Stimulated activated CD4-positive, alpha-beta T cell treated with anti-CD3 and anti-CD28 coated beads, Interleukin-12 subunit alpha, Interleukin-12 subunit beta, amount 100 ng/mL, for 4 hours (primary cell): ENCODE measurements around the gene ITPR2.
"Not testable (repeated sequence)": the region's sequence is repeated elsewhere in the genome, so short reads cannot be mapped to it uniquely, and the experiment has no call there.

Experiments
- DNase-seq: peaks from one replicate; pipeline ENCODE4 v3.0.0-alpha.2; 2020

Gene ITPR2

DNA sequence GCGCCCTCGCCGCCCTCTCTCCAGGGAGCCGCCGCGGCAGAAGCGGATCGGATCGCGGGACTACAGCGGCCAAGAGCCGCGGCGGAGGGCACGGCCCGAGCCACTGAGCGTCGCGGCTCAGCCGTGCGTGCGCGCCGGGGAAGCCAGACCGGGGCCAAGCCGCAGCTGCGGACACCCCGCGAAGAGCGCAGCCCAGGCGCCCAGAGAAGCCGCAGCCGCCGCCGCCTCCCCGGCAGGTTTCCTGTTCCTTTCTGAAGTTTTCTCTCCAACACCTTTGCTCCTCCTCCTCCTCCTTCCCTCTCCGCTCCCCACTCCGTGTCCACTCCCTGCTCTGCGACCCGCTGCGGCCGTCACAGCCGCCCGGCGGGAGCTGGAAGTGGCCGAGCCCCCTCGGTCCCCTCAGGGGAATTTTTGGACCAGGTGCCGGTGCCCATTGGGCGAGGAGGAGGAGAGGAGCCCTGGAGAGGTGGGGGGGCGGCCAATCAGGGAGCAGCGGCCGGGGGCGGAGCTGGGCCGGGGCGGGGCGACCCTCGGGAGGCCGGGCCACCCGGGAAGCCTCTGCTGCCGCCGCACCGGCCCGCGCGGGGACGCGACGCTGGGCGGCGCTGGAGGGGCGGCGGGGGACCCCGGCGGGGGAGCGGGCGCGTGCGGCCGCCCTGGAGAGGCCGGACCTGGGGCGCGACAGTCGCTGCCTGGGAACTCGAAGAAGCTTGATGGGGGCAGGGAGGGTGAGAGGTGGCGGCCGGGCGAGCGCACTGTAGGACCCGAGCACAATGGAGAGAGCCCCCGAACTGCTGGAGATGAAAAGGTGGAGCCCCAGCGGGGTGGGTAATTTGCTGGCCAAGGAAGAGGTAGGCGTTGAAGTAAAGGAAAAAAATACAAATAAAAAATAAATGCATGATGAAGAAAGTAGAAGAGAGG is at the start of gene ITPR2:
Gene ITPR2, minus strand, starts transcription at position 373 of the 921 bp plus-strand sequence. CDS start 413 bp downstream, outside the sequence.
- DNase-seq, result peak; percentile 94

DNA sequence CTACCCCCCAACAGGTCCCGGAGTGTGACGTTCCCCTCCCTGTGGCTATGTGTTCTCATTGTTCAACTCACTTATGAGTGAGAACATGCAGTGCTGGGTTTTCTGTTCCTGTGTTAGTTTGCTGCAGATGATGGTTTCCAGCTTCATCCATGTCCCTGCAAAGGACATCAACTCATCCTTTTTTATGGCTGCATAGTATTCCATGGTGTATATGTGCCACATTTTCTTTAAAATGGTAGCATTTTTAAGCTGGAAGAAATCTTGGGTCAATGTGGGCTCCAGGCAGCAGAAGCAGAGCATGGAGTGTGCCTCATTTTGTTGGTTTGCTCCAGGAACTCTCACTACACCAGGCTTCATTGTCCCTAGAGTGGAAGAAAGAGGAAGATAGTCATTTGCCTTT is 47.6 kb upstream of the ITPR2 start:
- DNase-seq, result no peak

DNA sequence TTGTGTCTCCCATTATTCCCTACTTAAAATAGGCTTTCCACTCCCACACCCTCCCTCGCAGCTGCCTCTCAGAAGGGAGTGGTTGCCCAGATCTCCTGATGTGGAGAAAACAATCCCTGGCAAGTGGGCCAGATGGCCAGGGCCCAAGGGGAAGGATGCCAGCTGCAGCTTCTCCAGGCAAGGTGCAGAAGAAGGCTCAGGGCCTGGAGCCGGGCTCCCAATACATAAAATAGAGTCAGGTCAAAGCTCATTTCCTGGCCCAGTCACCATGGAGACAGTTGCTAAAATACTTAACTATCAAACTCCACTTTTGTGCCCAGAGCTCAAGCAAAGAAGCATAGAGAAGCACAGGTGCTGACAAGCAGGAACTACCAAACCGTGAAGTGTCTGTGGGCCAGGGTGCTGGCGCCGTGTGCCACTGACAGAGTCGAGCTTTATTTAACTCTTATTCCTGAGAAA is 45.7 kb upstream of the ITPR2 start:
- no peak for DNase-seq

DNA sequence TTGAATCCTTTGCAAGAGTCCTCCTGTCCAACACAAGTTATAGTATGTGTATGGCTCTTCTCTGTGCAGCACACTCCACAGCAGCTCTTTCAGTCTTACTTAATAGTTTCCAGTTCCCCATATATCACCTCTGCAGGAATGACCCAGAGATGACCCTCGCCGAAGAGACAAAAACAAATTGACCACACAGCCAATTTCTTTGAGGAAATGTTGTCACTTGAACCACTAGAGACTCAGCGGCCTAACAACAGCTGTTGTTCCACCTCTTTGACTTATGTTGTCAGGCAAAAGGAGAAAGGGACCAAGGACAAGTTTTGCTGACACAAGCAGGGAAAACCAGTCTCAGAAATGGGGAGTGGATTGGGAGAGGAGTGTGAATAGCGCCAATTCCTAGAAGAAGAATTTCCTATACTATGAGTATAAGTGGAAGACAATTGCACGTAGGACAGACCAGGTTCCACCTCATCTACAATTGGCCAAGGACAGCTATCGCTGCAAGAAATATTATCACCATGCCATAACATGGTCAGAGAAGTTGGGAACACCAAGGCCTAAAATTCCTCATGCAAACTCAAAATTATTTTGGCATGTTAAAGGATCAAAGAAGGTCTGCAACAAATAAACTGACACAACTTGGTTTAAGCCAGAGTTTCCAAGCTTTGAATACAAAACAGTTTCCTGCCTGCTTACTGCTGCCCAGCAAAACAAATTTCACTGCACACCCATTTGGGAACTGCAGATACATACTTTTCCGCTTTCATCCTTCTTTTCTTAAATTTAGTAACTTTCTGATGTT is 41.7 kb upstream of the ITPR2 start:
- no peak for DNase-seq

DNA sequence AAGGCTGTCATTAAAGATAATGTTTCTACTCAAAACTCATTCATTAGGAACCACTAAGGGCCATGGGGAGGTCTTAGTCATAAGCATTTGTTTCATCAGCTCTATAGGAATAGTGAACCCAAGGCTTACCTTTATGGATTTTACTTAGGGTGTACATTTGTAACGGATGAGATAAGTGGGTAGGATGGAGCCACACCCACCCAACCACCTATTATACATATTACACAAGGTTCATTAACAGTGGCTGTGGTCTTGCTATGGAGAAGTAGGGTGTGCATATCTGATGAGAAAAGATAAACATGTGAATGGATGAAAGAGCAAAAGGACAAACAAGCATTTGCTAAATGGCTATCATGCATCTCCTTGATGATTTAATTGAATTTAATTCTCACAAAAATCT is 39.6 kb upstream of the ITPR2 start:
- no peak for DNase-seq

DNA sequence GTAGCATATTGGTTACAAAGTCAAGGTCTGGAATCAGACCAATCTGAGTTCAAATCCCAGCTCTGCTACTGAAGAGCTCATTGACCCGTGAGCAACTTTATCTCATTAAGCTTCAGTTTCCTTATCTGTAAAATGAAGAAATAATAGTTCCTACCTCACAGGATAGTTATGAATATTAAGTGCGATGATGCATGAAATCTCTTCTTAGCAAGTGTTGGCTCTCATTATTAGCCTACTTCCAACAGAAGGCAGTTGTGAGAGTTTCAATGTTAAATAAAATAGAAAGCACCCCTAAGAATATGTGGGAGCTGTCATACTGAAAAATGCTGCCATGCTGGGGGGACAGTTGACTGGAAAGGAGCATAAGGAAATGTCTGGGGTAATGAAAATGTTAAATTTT is 39.0 kb upstream of the ITPR2 start:
- DNase-seq, result no peak

DNA sequence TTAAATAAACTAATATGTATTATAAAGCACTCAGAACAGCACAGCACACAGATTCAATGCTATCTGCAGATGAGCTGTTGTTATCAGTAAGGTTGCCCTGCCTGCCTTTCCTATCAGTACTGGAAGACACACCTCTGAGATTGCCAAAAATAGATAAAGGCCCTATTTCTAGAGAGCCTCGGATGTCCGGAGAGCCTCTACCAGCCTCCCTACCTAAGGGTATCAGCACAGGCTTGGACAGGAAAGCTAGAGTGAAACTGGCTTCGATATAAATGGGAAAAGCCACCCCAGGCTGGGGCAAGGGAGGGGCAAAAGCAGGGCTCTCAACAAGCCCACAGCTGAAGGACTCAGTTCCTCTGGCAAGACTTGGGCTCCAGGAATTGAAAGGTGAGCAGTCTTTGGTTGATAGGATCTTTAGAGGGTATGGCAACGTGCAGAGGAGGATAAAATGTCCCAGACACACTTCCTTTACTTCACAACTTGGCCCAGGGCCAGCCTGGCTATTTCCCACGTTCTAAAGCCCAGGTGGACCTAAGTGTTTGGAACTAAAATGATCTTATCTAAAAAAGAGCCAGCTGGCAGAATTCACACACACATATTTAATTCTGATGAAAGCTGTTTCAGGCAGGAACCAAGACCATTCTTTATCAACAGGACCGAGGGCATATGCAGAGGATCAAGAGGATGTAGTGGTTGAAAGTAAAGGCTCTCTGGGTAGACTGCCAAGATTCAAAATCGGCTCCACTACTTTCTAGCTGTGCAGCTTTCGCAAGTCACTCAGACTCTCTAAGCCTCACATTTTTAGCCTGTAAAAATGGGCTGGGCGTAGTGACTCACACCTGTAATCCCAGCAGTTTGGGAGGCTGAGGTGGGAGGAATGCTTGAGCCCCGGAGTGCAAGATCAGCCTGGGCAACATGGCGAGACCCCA is 37.8 kb upstream of the ITPR2 start:
- no peak for DNase-seq

DNA sequence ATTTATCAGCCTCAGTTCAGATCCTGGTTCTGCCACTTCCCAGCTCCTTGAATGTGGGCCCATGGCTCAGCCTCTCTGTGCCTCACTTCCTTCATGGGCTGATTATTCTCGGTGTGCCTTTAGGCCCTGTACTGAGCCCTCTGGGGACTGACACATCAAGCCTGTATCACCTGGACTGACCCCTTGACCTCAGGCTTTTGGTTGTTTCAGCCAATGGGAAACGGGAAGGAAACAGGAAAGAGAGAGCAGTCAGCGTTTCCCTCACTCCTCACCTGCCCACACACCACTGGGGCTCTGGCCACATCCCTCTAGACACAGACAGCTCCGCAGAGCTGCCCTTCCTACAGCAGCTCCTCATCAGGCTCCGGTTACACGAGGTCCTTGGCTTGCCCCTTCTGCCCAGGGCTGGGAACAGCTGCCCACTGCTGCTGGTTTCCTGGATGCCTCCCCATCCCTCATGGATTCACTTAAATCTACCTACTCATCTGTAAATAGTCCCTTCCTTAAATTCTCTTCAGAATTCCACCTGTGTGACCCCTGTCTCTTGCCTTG is 37.0 kb upstream of the ITPR2 start:
- DNase-seq, result no peak

DNA sequence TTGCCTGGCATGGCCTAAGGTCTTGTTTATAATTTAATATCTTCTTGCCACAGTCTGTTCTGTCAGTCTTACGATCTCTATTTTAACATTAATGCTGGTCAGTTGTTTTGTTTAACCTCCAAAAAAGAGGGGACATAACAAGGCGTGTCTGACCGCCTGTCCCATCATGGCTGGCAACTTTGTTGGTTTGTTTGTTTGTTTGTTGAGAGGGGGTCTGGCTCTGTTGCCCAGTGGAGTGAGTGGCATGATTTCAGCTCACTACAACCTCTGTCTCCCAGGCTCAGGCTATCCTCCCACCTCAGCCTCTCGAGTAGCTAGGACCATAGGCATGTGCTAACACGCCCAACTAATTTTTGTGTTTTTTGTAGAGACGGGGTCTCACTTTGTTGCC is 36.1 kb upstream of the ITPR2 start:
- DNase-seq, result no peak

DNA sequence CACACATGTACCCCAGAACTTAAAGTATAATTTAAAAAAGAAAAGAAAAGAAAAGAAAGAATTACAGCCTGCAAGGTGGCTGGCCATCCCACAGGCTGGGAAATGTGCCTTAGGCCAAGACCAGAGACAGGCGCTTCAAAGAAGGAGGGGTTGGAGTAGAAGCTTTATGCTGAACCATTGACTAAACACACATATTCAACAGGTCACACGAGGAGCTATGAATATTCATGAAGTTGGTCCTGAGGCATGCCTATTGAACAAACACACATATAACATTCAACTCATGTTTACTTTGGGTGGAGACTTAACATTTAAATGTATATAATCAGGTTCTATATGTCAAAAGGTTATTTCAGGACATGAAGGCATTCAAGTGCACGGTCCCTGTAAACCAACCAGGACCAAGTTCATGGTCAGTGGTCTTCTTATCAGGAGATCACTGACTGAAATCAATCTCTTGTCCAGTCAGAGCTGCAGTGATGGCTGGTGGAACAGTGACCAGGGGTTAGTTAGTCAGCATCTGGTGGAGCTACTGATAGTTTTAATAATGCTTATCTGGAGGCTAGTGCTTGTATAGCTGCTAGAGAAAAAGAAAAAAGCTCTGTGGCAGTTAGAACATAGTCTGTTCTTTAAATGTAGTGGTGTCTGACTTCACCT is 35.6 kb upstream of the ITPR2 start:
- no peak for DNase-seq

DNA sequence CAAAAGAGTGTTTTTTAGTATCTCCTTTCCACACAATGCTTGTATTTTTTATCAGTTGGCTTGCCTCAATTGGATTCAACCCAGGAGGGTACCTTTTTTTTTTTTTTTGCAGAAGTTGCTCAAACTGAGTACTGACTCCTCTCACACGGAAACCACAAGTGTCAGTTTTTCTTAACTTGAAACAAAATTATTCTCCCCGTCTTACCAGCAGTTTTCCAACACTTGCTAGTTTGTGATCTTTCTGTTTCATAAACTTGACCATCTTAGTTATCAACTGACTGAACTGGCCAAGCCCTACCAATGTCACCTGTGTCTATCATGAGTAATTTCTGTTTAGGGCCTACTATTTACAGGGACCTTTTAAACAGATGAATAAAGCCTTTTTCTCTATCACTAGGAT is 34.1 kb upstream of the ITPR2 start:
- DNase-seq, result no peak

DNA sequence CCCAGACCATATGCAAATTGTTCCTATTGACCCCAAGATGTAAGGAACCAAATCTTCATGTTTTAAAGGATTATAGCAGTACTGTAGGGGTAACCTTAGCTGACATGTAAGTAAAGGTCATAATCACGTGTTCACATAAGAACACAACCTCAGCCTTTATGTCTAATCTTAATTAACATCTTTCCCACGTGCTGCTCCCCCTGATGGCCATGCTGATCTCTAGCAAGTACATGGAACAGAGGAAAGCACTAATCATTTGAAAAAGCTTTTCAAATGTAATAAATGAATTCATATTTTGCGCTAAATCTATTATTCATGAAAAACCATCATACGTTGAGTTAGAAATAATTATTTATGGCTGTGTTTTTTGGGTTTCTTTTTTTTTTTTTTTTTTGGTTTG is 30.5 kb upstream of the ITPR2 start:
- no peak for DNase-seq

DNA sequence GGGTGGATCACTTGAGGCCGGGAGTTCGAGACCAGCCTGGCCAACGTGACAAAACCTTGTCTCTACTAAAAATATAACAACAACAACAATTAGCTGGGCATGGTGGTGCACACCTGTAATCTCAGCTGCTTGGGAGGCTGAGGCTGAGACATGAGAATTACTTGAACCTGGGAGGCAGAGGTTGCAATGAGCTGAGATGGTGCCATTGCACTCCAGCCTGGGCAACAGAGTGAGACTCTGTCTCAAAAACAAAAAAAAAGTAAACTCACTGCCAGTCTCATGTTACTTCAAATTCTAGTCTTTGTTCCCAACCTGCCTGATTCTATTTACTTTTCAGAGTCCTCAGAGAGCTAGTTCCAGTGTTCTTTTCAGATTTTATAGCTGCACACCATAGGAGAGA is 29.8 kb upstream of the ITPR2 start:
- not testable (repeated sequence) for DNase-seq

DNA sequence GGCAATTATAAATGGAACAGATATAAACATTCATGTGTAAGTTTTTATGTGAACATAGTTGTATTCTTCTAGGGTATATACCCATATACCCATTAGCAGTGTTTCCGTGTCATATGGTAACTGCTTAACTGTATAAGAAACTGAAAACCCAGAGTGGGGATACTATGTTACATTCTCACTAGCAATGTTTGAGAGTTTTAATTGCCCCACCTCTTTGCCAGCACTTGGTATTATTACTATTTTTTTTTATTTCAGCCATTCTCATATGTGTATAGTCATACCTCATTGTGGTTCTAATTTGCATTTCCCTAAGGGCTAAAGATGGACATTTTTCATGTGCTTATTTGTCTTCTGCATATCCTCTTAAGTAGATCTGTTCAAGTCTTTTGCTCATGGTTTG is 28.7 kb upstream of the ITPR2 start:
- DNase-seq, result no peak

DNA sequence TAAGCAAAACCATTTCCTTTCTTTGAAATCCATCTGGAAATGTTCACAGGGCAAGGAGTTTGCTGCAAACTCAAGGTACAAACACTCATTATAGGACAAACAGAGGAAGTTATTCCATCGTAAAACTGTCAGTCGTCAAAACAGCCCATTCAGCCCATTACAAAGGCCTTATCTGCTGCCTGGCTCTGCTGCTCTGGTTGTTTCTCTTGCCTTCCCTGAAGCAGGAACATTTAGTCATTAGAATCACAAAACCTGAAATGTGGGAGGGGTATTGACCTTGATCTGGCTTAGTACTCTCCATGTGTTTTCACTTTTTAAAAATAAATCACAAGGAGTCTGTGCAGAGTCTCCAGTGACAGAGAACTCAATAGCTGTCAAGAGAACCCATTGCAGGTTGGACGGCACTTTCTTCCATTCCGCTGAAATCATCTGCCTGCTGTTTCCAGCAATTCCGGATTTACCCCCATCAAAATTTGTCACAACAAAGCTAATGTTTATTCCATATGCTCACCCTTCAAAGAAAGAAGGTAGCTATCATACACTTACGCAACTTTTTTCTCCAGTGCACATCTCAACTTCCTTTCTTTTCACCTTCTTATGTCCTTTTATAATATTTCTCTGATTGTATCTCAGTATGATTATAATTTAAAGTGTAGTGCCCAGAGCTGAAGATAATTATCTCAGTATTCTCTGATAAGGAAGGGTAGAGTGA is 24.6 kb upstream of the ITPR2 start:
- DNase-seq, result no peak

DNA sequence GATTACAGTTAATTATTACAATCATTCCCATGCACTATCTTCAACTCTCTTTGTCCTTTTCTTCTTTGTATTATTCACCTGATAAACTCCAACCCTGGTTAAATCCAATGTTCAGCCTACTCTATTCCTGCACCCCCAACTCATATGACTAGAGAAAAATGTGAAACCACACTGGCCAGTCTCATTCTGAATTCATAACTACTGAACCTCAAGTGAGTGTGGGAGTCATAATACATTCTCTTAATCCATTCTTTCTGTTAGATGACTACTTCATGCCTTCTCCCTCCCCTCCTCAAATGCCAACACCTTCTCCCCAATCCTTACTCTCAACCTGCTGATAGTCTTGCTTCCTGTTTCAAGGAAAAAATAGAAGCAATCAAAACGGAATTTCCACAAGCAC is 22.3 kb upstream of the ITPR2 start:
- DNase-seq, result no peak

DNA sequence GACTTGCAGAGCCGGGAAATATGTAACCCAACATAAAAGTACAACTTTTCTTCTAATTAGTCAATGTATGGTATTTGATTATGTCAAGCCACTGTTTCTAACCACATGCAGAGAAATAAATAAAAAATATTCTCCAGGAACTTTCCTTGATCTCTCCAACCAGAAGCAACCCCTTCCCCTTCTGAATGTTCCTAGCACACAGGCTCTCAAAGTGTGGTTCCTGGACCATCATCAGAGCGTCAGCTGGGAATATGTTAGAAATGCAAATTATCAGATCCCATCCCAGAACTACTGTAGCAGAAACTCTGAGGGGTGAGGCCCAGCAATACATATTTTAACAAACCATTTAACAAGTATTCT is 21.0 kb upstream of the ITPR2 start:
- no peak for DNase-seq

DNA sequence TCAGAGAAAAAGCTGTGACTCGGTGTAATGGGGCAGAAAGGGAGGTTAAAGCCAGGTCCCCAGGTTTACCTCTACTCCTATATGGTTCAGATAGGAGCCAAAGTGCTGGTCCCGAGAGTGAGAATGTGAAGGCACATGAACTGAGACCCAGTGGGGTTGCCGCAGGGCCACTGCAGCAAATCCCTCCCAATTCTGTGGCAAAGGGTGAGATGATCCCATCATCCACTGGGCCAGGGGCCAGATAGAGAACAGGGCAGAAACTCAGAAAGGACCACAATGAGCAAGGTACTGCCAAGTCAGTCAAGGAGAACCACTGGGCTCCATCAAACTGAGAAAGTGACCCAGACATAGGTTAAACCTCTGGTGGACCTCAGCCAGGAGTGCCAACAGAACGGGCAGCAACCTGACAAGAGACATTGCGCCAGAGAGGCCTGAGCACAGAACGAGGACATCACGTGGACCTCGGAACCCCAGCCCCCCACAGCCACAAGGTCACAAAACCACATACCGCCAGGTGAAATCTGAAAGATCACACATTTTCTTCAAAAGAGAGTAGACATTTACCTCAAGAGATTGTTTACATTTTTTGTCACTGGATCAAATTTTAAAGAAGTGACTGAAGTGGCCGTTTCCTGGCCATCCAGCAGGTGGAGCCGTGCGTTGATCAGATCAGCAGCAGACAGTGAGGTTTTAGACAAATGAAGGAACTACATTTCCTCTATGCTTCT is 20.5 kb upstream of the ITPR2 start:
- peak; percentile 62 for DNase-seq

DNA sequence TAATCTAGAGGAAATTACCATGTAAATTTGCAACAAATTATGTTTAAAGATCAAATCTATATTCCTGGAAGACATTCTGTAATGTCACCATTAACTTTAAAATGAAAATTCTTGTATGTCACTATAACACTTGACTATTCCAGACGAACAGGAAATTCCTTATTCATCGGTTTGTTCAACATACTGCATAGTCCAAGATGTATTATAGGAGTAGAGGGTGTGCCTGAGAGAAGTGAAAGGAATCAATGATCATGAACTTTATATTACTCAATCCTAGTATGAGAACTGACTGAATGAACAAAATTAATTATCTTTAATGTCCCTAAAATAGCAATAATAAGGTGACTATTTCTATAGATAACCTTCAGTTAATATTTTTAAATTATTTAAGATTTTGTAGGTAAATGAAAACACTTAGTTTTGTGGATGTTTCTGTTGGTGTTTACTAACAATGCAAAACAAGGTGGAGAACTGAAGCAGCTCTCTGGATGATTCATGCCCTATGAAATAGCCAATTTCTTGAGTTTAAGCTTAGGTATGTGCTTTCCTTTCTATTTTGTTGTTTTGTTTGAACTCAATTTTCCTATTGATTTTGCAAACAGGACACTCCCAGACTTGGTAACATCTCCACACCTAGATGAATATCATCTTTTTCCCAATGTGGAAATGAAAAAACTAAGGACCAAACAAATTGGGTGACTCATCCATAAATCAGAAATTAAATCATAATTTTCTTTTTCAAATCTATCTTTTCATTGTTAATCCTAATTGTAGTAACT is 18.2 kb upstream of the ITPR2 start:
- no peak for DNase-seq
